Hematopoietic multipotent progenitor cell treated with erythropoietin and hydrocortisone succinate and interleukin-3 and kit ligand, for 15 days (in vitro differentiated cells): ENCODE results near the gene PIGH.

ENCODE experiments used
- DNase-seq: peaks from one replicate; pipeline ENCODE4 v3.0.0-alpha.2; 2015; ENCODE audit warnings: low spot score

PIGH gene

DNA sequence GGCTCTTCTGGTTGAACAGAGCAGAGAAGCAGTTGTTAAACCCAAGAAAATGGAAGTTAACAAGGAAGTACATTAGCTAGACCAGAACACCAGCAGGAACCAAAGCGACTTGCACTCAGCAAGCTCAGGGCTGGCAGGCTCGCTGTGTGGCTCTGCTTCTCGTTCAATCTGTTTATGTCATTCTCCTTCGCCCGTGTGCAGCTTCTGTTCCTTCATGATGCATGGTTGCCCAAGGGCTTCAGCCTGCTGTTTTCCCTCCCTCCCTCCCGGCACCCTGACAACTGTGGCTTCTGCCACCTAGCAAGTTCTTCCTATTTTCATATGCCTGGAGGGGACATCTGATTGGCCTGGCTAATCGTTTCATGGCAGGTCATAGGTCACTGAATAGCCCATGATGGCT is 25.3 kb downstream of the PIGH start:
- no peak for DNase-seq

DNA sequence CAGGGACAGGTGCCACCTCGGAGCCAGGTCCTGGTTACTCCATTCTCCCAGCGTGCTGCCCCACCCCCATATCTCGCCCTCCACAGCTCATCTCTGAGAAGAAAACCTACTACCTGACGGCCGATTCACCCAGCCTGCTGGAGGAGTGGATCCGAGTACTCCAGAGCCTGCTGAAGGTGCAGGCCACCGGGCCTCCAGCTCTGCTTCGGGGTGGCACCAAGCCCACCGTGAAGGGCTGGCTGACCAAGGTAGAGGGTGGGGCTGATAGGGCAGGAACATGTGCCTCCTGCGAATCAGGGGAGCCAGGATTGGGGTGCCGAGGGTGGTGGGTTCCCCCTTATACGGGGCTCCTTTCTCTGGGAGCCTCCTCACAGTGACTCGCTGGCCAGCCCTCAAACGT is 25.9 kb downstream of the PIGH start:
- DNase-seq: no peak

GRCh38 chr14:67573228-67574010 is 26.6 kb downstream of the PIGH start:
- DNase-seq: no peak

GRCh38 chr14:67572608-67573007 is 27.5 kb downstream of the PIGH start:
- no peak for DNase-seq

- DNase-seq: no peak
These were observed 28.1 kb downstream of the PIGH start for GRCh38 chr14:67571991-67572323.

- DNase-seq: peak; percentile 59
These were observed 28.6 kb downstream of the PIGH start for GRCh38 chr14:67571275-67571990.

DNA sequence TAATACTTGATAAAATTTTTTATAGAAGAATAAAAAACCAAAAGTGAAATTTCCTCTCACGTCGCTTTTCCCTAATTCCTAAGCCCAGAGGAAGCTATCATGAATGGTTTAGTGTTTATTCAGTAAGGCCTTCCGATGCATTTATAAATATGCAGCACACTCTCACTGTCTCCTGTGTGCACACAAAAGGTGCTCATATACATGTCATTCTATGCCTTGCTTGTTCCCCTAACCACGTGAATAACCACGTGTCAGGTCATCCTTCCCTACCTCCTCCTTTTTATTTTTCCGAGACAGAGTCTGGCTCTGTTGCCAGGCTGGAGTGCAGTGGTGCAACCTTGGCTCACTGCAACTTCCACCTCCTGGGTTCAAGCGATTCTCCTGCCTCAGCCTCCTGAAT is 29.6 kb downstream of the PIGH start:
- no peak for DNase-seq

- DNase-seq: no peak
These were observed 30.3 kb downstream of the PIGH start for GRCh38 chr14:67569651-67570290.

GRCh38 chr14:67569011-67569650 is 30.9 kb downstream of the PIGH start:
- DNase-seq: no peak

- no peak for DNase-seq
These were observed 32.4 kb downstream of the PIGH start for GRCh38 chr14:67567654-67568053.

DNA sequence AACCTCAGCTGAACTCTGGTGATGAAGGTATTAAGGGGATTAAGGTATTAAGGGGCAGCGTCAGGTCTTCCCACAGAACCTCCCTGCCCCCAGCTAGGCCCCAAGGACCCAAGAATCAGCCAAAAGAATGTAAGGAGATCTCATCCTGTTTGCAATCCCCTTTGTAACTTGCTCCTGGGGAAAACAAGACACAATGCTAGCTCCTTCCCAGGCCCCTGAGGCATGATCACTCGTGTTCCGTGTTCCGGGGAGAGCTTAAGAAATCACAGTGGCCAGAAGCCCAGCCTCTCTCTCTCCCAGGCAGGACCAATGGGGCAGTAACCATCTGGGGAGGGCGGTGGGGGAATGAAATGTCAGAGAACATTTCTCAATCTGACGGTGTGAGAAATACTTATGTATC is 33.2 kb downstream of the PIGH start:
- DNase-seq: no peak

DNA sequence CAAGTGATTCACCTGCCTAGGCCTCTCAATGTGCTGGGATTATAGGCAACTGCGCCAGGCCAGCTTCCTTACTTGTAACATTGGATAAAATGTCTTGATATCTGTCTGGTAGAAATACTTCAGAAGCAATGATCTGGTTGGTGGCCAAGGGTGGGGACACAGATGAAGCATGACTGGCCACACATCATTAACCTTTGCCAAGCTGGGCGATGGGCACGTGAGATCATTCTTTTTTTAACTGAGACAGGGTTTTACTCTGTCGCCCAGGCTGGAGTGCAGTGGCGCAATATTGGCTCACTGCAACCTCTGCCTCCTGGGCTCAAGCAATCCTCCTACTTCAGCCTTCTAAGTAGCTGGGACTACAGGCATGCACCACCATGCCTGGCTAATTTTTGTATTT is 35.8 kb downstream of the PIGH start:
- no peak for DNase-seq

- no peak for DNase-seq
These were observed 37.3 kb downstream of the PIGH start for GRCh38 chr14:67562776-67563150.

GRCh38 chr14:67562025-67562775 is 37.9 kb downstream of the PIGH start:
- no peak for DNase-seq

GRCh38 chr14:67559639-67560038 is 40.4 kb downstream of the PIGH start:
- no peak for DNase-seq

DNA sequence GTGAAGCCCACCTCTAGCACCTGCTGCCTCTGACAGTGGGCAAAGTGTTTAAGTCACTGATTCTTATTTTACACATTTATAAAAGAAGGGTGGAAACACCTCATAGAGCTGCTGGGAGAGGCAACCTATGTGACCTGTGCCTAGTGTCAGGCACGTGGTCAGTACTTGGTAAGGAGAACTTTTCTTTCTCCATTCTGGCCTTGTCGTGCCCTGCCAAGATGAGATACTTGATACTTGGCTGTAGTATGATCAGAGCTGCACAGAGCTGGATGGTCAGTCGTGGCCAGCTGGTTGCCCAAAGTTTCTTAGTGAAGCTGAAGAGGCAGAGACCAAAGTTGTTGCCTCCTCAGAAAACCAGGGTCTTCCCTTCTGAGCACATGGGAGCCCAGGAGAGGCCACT is 42.4 kb downstream of the PIGH start:
- DNase-seq: no peak

- no peak for DNase-seq
These were observed 43.0 kb downstream of the PIGH start for GRCh38 chr14:67557118-67557517.

DNA sequence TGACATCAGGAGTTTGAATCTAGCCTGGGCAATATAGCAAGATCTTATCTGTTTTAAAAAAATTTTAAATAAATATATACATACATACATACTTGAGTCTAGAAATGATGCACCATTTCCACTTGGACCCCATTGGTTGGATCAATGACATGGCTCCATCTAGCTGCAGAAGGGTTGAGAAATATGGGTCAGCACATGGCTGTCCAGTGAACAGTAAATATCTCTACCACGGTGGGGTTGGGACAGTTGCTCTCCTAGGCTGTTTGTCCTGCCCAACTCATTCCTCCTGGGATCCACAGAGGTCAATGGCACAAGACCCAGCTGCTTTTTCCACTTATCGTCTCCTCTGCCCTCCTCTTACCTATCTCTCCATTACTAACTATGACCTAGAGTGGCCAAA is 43.4 kb downstream of the PIGH start:
- no peak for DNase-seq

- DNase-seq: no peak
These were observed 44.5 kb downstream of the PIGH start for GRCh38 chr14:67555518-67556090.

DNA sequence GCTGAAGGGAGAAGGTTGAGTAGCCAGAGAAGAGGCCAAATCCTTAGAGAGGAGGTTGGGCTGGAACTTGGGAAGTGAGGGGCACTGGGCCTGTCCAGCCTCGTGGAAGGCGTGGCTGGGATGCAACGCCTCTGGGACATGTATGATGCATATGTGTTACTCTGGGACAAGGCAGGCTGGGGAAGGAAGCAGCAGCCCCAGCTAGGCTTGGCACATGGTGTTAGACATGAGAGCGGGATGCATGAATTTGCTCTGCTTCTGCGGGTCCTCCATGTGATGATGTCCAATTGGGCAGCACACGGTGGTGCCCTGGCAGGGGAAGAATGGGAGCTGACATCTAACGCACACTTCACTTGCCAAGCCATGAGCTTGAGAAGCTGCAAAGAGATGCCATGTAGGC is 45.7 kb downstream of the PIGH start:
- no peak for DNase-seq

DNA sequence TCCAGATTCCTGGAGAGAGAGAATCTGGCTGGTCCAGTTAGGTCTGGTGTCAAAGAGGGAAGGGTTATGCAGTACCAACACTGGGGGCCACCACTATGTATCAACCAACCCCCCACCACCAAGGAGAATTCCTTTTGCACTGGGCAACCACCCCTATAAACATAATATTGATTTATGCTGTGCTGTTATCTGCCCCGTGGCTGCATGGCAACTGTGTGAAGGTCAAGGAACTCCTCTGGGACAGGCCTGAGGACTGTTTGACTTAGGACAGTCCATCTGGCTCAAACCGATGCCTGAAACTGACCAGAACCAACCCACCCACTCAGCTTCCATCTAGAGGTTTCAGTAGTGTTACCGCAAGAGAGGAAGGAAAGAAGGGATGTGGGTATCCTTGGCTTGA is 46.5 kb downstream of the PIGH start:
- DNase-seq: no peak

GRCh38 chr14:67551940-67552339 is 48.1 kb downstream of the PIGH start:
- no peak for DNase-seq
